Hepatocyte (in vitro differentiated cells): ENCODE measurements around the gene CHD9. TPM values are rescaled to one million over a fixed set of nuclear protein-coding genes. Genes with fewer than 3 reads are reported as not detected.

Experiments used
- DNase-seq: peaks from one replicate; pipeline ENCODE4 v3.0.0-alpha.2; 2016; ENCODE audit warnings: low spot score
- H2AFZ ChIP-seq: fragments of 200-600 bp; sonication (generic); 2 replicates; pipeline ENCODE4 v1.6.0; 2016; ENCODE audit warnings: antibody characterized with exemption, mild to moderate bottlenecking
- H3K27ac ChIP-seq: fragments of 200-600 bp; sonication (generic); 2 replicates; pipeline ENCODE4 v1.5.1; 2016; ENCODE audit warnings: mild to moderate bottlenecking
- H3K27me3 ChIP-seq: fragments of 200-600 bp; sonication (generic); 2 replicates; pipeline ENCODE4 v1.6.1; 2016
- H3K36me3 ChIP-seq: fragments of 200-600 bp; sonication (generic); replicated peaks from 2 replicates; pipeline ENCODE4 v1.5.1; 2016; ENCODE audit warnings: low read depth; ENCODE audit not compliant: insufficient read depth
- H3K4me1 ChIP-seq: fragments of 200-600 bp; sonication (generic); 2 replicates; pipeline ENCODE4 v1.5.1; 2016; ENCODE audit warnings: mild to moderate bottlenecking, moderate library complexity; ENCODE audit not compliant: insufficient read depth
- H3K4me2 ChIP-seq: fragments of 200-600 bp; sonication (generic); 2 replicates; pipeline ENCODE4 v1.6.0; 2016
- H3K4me3 ChIP-seq: fragments of 200-600 bp; sonication (generic); 2 replicates; pipeline ENCODE4 v1.5.1; 2016; ENCODE audit warnings: mild to moderate bottlenecking
- H3K79me2 ChIP-seq: fragments of 200-600 bp; sonication (generic); 2 replicates; pipeline ENCODE4 v1.6.0; 2017; ENCODE audit warnings: mild to moderate bottlenecking
- H3K9me2 ChIP-seq: fragments of 200-600 bp; sonication (generic); replicated peaks from 2 replicates; pipeline ENCODE4 v1.6.0; 2017; ENCODE audit warnings: mild to moderate bottlenecking; ENCODE audit not compliant: insufficient read depth
- H3K9me3 ChIP-seq: fragments of 200-600 bp; sonication (generic); 2 replicates; pipeline ENCODE4 v1.5.1; 2016; ENCODE audit warnings: low read depth, mild to moderate bottlenecking
- H4K20me1 ChIP-seq: fragments of 200-600 bp; sonication (generic); 2 replicates; pipeline ENCODE4 v1.6.0; 2016; ENCODE audit warnings: mild to moderate bottlenecking; ENCODE audit not compliant: insufficient read depth, poor library complexity, severe bottlenecking
- CTCF ChIP-seq: fragments of 200-600 bp; sonication (generic); IDR thresholded peaks from 2 replicates; pipeline ENCODE4 v1.5.1; 2016; ENCODE audit warnings: antibody characterized with exemption, mild to moderate bottlenecking; ENCODE audit not compliant: poor library complexity
- EZH2 ChIP-seq: fragments of 200-600 bp; sonication (generic); IDR thresholded peaks from 2 replicates; pipeline ENCODE4 v1.6.1; 2016; ENCODE audit warnings: antibody characterized with exemption, mild to moderate bottlenecking, borderline replicate concordance
- EZH2phosphoT487 ChIP-seq: fragments of 200-600 bp; sonication (generic); IDR thresholded peaks from one replicate; pipeline ENCODE4 v1.6.1; 2018; ENCODE audit warnings: antibody characterized with exemption, mild to moderate bottlenecking, low read depth, moderate library complexity; ENCODE audit not compliant: unreplicated experiment, severe bottlenecking
- WGBS: methylation state at CpG from one replicate; pipeline ENCODE4 v1.1.6; 2016; ENCODE audit warnings: low lambda C conversion rate; ENCODE audit errors: missing lambda C conversion rate; 5-methylcytosine and 5-hydroxymethylcytosine counted together
- polyA plus RNA-seq: library from polyadenylated mRNA; unstranded; fragments of >200 nt; fragmentation: Nextera tagmentation; extraction: Ambion mirVana; gene quantifications from 2 replicates; pipeline ENCODE4 v1.2.1, GENCODE V29; 2016
- total RNA-seq: library from RNA; depleted of rRNA; stranded (reverse); fragments of >200 nt; gene quantifications from 2 replicates; pipeline ENCODE4 v1.2.3, GENCODE V29; 2014

The CHD9 gene
- total and polyA plus RNA-seq, 2 experiments from 2014 or later, result 54.9 to 68.2 TPM

GRCh38 chr16:53156516-53156915 lies 101.7 kb downstream of the CHD9 start:
- no peaks in the 10 kb centered on the region for H3K9me3 ChIP-seq
- H3K27ac ChIP-seq, result no peak overlapping the region
- H3K4me2 ChIP-seq, result no peak overlapping the region
- TF ChIP-seq CTCF (no peak), EZH2phosphoT487 (no peak), EZH2 (no peak)
- H2AFZ ChIP-seq, result no peak overlapping the region
- no peaks in the 10 kb centered on the region for H3K27me3 ChIP-seq
- H4K20me1 ChIP-seq, result peaks cover 17% of the 10 kb centered on the region
- H3K9me2 ChIP-seq, result no peaks in the 10 kb centered on the region
- no peaks in the 10 kb centered on the region for H3K4me1 ChIP-seq
- WGBS, result 96% methylated on average over 2 of the region's 2 CpGs
- DNase-seq, result no peak
- H3K79me2 ChIP-seq, result peaks cover 80% of the 10 kb centered on the region
- no peaks in the 10 kb centered on the region for H3K36me3 ChIP-seq
- H3K4me3 ChIP-seq, result no peak overlapping the region

- H3K4me3 ChIP-seq, result no peak overlapping the region
- no peaks in the 10 kb centered on the region for H3K27me3 ChIP-seq
- TF ChIP-seq EZH2, result no peak
- peak; percentile 74 for TF ChIP-seq CTCF
- no peaks in the 10 kb centered on the region for H3K9me3 ChIP-seq
- no peak overlapping the region for H3K27ac ChIP-seq
- H2AFZ ChIP-seq, result no peak overlapping the region
- H3K36me3 ChIP-seq, result no peaks in the 10 kb centered on the region
- H4K20me1 ChIP-seq, result no peaks in the 10 kb centered on the region
- 82% methylated on average over 6 of the region's 6 CpGs for WGBS
- no peaks in the 10 kb centered on the region for H3K9me2 ChIP-seq
- DNase-seq, result peak; percentile 70
- H3K4me2 ChIP-seq, result no peak overlapping the region
- H3K4me1 ChIP-seq, result no peaks in the 10 kb centered on the region
- peaks cover 78% of the 10 kb centered on the region for H3K79me2 ChIP-seq
Measured at GRCh38 chr16:53159781-53160436, 105.1 kb downstream of the CHD9 start.

- H2AFZ ChIP-seq, result no peak overlapping the region
- no peaks in the 10 kb centered on the region for H3K27me3 ChIP-seq
- H3K79me2 ChIP-seq, result peaks cover 72% of the 10 kb centered on the region
- H3K4me3 ChIP-seq, result no peak overlapping the region
- no peaks in the 10 kb centered on the region for H3K4me1 ChIP-seq
- no peaks in the 10 kb centered on the region for H3K36me3 ChIP-seq
- no peaks in the 10 kb centered on the region for H3K9me3 ChIP-seq
- no peaks in the 10 kb centered on the region for H3K9me2 ChIP-seq
- no peak for DNase-seq
- TF ChIP-seq CTCF (no peak), EZH2phosphoT487 (no peak), EZH2 (no peak)
- no peak overlapping the region for H3K4me2 ChIP-seq
- H3K27ac ChIP-seq, result no peak overlapping the region
- H4K20me1 ChIP-seq, result no peaks in the 10 kb centered on the region
Measured at GRCh38 chr16:53166099-53166498, 111.3 kb downstream of the CHD9 start.
